GM12892 (cell line): Measurements from ENCODE around the gene NANOS2.
A peak's percentile ranks its signal among the peaks of the same experiment; 100 is the strongest.
"Not testable (repeated sequence)": the region's sequence is repeated elsewhere in the genome, so short reads cannot be mapped to it uniquely, and the experiment has no call there.

Experiments
- DNase-seq: peaks from one replicate; pipeline ENCODE4 v3.0.0; 2011; ENCODE audit not compliant: insufficient read length
- FAIRE-seq: peaks from 2 replicates; lab custom pipeline; 2011; peaks lifted over from hg19 to GRCh38; lab: Jason Lieb, UNC
- POLR2A ChIP-seq: IDR thresholded peaks from 2 replicates; pipeline ENCODE4 v1.6.1; 2011; ENCODE audit warnings: low read depth, low read length, control low read depth
- POLR2AphosphoS5 ChIP-seq: IDR thresholded peaks from 2 replicates; pipeline ENCODE4 v1.6.1; 2011; ENCODE audit warnings: low read depth, low read length, control low read depth
- TAF1 ChIP-seq: IDR thresholded peaks from 2 replicates; pipeline ENCODE4 v1.6.1; 2011; ENCODE audit warnings: low read depth, mild to moderate bottlenecking, control low read depth, low read length, borderline replicate concordance

The NANOS2 gene

DNA sequence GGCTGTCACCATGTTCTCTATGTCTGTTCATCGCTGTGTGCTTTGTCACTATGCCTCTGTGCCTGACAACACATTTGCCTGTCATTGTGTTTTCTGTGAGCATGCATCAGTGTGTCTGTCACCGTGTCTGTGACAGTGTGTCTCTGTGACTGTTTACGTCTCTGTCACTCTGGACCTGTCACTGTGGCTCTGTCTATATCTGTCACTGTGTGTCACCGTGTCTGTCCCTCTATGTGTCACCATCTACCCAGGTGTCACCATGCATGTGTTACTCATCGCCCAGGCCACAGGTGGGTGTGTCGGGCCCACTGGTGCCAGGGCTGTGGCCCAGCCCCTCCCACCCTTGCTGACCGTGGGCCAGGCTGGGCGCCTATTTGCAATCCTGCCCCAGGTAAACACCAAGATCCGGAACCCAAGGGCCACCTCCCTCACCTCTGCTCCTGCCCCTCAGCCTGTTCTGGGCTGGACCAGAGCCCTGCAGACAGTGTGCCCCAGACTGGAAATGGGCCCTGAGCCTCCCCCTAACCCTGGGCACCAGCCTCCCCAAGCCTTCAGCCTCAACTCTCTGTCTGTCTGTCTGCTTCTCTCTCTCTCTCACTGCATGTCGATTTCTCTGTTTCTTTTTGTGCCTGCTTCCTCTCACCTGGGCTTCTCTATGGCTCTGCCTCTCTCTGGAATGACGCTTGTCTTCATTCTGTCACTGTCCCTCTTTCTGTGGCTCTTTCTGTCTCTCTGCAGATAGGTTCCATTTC, 36.4 kb downstream of the NANOS2 start:
- no peak for DNase-seq
- no peak for FAIRE-seq
- TF ChIP-seq POLR2A (no peak), POLR2AphosphoS5 (no peak), TAF1 (no peak)

DNA sequence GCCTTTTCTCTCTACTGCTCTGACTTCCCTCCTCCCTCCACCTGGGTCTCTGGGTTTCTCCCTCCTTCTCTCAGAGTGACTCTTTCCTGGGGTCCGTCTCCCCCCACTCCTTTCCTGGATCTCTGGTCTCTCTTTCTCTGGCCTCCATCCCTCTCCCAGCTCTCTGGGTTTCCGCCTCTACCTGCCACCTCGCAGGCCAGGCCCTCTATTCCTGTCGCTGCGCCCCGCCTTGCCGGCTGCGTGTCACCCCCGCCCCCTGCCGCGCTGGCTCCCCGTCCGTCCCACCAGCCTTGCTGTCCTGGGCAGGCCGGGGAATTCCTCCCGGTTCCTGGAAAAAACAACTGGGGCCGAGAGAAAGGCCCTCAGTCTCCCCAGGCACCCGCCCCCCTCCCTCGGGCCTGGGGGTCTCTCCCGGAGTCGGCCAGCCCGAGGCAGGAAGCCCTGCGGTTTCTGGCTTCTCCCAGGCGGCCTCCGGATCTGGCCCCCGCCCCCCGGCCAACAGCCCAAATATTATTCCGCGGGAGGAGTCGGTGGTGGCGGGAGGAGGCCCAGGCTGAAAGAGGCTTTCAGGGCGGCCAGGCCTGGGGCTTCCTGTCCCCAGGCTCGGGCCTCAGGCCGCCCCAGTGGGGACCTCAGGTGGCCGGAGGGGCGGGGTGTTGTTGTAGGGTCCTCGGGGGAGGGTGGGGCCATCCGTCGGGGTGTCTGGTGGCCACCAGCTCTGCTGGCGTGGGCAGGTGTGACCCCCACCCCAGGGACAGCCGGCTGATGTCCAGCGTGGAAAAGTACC, 38.0 kb downstream of the NANOS2 start:
- TF ChIP-seq POLR2A (0 out of 2 replicates have a peak, but pooled peaks have one; percentile 33), POLR2AphosphoS5 (no peak)
- DNase-seq, result peak; percentile 56
- FAIRE-seq, result no peak

DNA sequence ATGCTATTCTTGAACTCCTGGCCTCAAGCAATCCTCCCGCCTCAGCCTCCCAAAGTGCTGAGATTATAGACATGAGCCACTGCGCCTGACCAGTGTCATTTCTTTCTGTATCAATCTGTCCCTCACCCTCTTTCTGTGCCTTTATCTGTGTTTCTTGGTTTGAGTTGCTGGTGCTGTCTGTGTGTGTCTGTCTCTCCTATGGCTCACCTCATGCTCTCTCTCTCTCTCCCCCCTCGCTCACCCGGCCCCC, 38.5 kb downstream of the NANOS2 start:
- FAIRE-seq, result peak; percentile 50
- no peak for DNase-seq
- TF ChIP-seq TAF1, result no peak
- no peak for TF ChIP-seq POLR2AphosphoS5

DNA sequence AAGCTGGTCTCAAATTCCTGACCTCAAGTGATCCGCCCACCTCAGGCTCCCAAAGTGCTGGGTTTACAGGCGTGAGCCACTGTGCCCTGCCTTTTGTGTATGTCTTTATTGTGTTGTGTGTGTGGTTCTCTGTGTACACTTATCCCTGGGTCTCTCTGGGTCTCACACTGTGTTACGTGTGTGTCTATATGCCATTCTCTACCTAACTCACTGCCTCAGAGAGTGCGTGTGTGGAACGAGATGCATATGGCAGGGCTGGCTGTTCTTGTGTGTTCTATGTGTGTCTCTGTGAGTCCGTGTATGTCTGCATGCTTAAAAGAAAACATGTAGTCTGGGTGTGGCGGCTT, 40.0 kb downstream of the NANOS2 start:
- DNase-seq (no peak), FAIRE-seq (no peak)
- no peak for TF ChIP-seq POLR2A
- no peak for TF ChIP-seq TAF1
- TF ChIP-seq POLR2AphosphoS5, result no peak

DNA sequence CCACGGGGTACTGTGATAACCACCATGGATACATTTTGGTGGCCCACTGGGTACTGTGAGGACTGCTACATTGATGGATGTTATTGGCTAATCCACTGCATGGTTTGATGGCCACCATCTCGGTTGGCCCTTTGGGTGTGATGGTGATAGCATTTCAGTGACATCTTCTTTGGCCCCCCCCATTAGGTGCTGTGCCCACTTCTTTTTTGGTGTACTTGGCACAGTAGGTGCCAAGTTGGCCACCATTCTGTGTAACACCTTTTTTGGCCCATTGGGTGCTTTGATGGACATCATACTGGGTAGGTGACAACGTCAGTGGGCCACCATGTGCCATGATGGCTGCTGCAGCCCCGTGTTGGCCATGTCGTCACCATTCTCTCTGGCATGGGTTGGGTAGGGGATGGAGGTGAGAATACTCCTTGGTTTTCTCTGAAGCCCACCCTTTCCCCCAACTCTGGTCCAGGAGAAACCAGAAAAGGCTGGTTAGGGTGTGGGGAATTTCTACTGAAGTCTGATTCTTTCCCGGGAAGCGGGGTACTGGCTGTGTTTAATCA, 41.3 kb downstream of the NANOS2 start:
- FAIRE-seq (no peak), DNase-seq (no peak)
- TF ChIP-seq TAF1, result no peak
- no peak for TF ChIP-seq POLR2AphosphoS5
- no peak for TF ChIP-seq POLR2A

DNA sequence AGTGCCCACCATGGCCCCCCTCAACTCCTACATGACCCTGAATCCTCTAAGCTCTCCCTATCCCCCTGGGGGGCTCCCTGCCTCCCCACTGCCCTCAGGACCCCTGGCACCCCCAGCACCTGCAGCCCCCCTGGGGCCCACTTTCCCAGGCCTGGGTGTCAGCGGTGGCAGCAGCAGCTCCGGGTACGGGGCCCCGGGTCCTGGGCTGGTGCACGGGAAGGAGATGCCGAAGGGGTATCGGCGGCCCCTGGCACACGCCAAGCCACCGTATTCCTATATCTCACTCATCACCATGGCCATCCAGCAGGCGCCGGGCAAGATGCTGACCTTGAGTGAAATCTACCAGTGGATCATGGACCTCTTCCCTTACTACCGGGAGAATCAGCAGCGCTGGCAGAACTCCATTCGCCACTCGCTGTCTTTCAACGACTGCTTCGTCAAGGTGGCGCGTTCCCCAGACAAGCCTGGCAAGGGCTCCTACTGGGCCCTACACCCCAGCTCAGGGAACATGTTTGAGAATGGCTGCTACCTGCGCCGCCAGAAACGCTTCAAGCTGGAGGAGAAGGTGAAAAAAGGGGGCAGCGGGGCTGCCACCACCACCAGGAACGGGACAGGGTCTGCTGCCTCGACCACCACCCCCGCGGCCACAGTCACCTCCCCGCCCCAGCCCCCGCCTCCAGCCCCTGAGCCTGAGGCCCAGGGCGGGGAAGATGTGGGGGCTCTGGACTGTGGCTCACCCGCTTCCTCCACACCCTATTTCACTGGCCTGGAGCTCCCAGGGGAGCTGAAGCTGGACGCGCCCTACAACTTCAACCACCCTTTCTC, 42.3 kb downstream of the NANOS2 start:
- TF ChIP-seq TAF1, result no peak
- TF ChIP-seq POLR2AphosphoS5, result no peak
- TF ChIP-seq POLR2A, result no peak
- FAIRE-seq (no peak), DNase-seq (no peak)

DNA sequence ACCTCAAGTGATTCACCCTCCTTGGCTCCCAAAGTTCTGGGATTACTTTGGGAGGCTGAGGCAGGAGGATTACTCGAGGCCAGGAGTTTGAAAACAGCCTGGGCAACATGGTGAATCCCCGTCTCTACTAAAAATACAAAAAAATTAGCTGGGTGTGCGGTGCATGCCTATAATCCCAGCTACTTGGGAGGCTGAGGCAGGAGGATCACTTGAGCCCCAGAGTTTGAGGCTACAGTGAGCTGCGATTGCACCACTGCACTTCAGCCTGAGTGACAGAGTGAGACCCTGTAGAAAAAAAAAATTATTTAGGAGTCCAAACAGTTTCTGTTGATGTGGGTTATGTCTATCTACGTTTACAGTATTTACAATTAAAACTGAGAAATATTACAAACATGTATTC, 43.8 kb downstream of the NANOS2 start:
- FAIRE-seq (no peak), DNase-seq (no peak)
- TF ChIP-seq POLR2AphosphoS5 (no peak), POLR2A (no peak), TAF1 (no peak)

DNA sequence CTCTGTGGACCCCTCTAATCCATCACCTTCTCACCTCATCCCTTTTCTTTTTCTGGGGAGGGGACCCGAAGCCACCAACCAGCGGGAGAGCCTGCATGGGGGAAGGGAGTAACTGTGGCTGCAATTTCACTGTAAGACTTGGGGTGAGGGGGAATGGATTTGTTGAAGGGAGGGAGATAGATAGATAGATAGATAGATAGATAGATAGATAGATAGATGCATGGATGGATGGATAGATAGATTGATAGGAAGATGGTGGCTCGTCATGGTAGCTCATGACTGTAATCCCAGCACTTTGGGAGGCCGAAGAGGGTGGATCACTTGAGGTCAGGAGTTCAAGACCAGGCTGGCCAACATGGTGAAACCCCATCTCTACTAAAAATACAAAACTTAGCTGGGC, 47.3 kb downstream of the NANOS2 start:
- FAIRE-seq, DNase-seq: not testable (repeated sequence)

DNA sequence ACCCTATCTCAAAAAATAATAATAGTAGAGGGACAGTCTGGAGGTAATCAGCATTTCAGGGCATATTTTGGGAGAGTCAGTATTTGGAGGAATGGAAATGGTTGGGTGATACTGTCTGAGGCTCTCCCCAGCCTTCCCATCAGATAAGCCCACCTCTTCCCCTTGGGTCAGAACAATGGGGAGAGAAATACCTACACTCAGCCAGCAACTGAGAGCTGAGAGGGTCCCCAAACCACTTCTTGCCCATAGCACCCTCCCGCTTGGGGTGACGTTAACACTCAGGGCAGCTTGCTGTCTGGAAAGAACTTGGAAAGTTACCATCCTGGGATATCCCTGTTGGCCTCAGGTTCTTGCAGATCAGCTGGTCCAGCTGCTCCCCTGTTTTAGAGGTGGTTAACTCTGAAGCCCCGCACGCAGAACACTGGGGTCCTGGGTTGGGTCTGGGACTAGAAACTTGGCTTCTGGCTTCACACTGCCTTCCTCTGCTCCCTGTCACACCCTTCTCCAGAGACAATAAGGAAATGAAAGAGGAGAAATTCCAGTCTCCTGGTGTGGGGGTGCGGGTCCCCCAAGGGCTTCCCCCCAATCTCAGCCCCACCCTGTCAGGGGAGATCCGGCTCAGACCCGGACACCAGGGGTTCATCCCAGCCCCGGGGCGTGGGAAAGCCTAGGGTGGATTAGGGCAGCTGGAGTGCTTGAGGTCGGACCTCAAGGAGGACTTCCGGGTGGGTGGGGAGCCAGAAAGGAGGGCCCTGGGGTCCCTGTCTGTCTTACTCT, 48.0 kb downstream of the NANOS2 start:
- DNase-seq (no peak), FAIRE-seq (no peak)
- TF ChIP-seq POLR2A (no peak), TAF1 (no peak), POLR2AphosphoS5 (no peak)

DNA sequence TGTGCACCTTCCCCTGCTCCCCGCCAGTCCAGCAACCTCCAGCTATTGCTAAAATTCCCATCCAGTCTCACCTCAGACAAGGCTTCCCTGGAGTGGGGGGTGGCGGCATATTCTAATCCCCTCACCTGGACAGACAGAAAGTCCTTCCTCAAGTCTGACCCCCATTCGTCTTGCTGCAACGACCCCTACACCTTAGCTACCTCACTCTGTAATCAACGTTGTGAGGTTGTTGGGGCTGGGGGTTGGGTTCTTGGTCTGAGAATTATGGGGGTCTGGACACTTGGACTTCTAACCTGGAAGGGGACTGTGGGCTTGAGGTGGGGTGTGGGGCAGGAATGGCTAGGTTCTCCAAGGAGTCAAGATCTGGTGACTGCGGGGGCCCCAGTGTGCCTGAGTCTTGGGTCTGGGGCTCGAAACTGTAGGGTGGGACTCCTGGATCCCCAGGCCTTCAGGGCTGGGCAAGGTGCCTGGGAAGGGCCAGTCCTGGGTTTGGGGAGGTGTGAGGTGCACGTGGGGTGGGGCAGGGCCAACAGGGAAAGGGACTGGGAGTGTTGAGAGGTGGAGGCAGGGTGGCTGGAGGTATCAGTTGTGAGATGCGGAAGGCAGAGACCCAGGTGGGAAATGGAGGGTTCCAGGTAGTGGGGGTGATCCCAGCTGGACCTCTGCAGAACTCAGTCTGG, 49.2 kb downstream of the NANOS2 start:
- DNase-seq (no peak), FAIRE-seq (no peak)
- TF ChIP-seq POLR2A (no peak), POLR2AphosphoS5 (no peak), TAF1 (no peak)
